Measurements from ENCODE around the gene THSD7B. TPM values are rescaled to one million over a fixed set of nuclear protein-coding genes. Genes with fewer than 3 reads are reported as not detected.

THSD7B gene
- total and polyA plus RNA-seq, 2 experiments from 2014 or later: 0.86 to 3.8 TPM

- peaks cover 1% of the 10 kb centered on the region for H3K27me3 Mint-ChIP-seq (ENCODE audit: insufficient read depth, low read depth, poor library complexity)
- no peak overlapping the region for H3K27ac Mint-ChIP-seq
- no peaks in the 10 kb centered on the region for H3K36me3 Mint-ChIP-seq (ENCODE audit: low read depth)
- Histone ChIP-seq H3F3A (replicated peaks; ENCODE audit: low read depth) (no peaks in the 10 kb centered on the region), H3K27ac (ENCODE audit: low read depth) (no peak overlapping the region), H4K20me1 (replicated peaks; ENCODE audit: insufficient read depth) (no peaks in the 10 kb centered on the region), H3K79me2 (replicated peaks; ENCODE audit: insufficient read depth) (no peaks in the 10 kb centered on the region), H3K36me3 (ENCODE audit: insufficient read depth) (no peaks in the 10 kb centered on the region), H3K4me1 (ENCODE audit: insufficient read depth) (no peaks in the 10 kb centered on the region), H3K4me2 (no peak overlapping the region), H3K27me3 (ENCODE audit: insufficient read depth) (no peaks in the 10 kb centered on the region), H3K4me3 (no peak overlapping the region), H3K9me2 (ENCODE audit: insufficient read depth) (no peaks in the 10 kb centered on the region), H2AFZ (no peak overlapping the region)
- no peak overlapping the region for H3K4me3 Mint-ChIP-seq
- H3K9me3 Mint-ChIP-seq: peaks cover under 1% of the 10 kb centered on the region; the same call in 2 of the 3 replicates
- no peaks in the 10 kb centered on the region for H3K4me1 Mint-ChIP-seq
- ATAC-seq (no peak), DNase-seq (ENCODE audit: low spot score) (no peak)
- TF ChIP-seq STAT1 (IDR thresholded peaks at IDR 0.05; ENCODE audit: unreplicated experiment) (no peak), CTCF (conservative IDR thresholded peaks at IDR 0.05; ENCODE audit: low read depth in 2 of 2) (no peak), ZNF114 (CRISPR knock-in tag; IDR thresholded peaks at IDR 0.05) (no peak), ZNF331 (CRISPR knock-in tag; IDR thresholded peaks at IDR 0.05; ENCODE audit: low read depth) (no peak), ETS1 (IDR thresholded peaks at IDR 0.05) (no peak), POLR2AphosphoS5 (IDR thresholded peaks at IDR 0.05; ENCODE audit: low read depth) (no peak)
Measured at GRCh38 chr2:137405496-137405895, 640.2 kb downstream of the THSD7B start.

GRCh38 chr2:137411585-137411984 lies 646.2 kb downstream of the THSD7B start:
- H3K27ac Mint-ChIP-seq: no peak overlapping the region
- H3K4me2 ChIP-seq: no peak overlapping the region
- H3K9me3 Mint-ChIP-seq: no peaks in the 10 kb centered on the region
- H2AFZ ChIP-seq: no peak overlapping the region
- no peaks in the 10 kb centered on the region for H3K79me2 ChIP-seq (replicated peaks; ENCODE audit: insufficient read depth)
- H3K9me2 ChIP-seq (ENCODE audit: insufficient read depth): no peaks in the 10 kb centered on the region
- no peak overlapping the region for H3K27ac ChIP-seq (ENCODE audit: low read depth)
- H3K4me3 Mint-ChIP-seq: no peak overlapping the region
- no peaks in the 10 kb centered on the region for H4K20me1 ChIP-seq (replicated peaks; ENCODE audit: insufficient read depth)
- no peaks in the 10 kb centered on the region for H3K27me3 ChIP-seq (ENCODE audit: insufficient read depth)
- H3F3A ChIP-seq (replicated peaks; ENCODE audit: low read depth): no peaks in the 10 kb centered on the region
- no peaks in the 10 kb centered on the region for H3K36me3 ChIP-seq (ENCODE audit: insufficient read depth)
- ATAC-seq (no peak), DNase-seq (ENCODE audit: low spot score) (no peak)
- no peaks in the 10 kb centered on the region for H3K4me1 Mint-ChIP-seq
- H3K4me1 ChIP-seq (ENCODE audit: insufficient read depth): no peaks in the 10 kb centered on the region
- no peak overlapping the region for H3K4me3 ChIP-seq
- H3K36me3 Mint-ChIP-seq (ENCODE audit: low read depth): no peaks in the 10 kb centered on the region
- H3K27me3 Mint-ChIP-seq (ENCODE audit: insufficient read depth, low read depth, poor library complexity): no peaks in the 10 kb centered on the region
- no peak for TF ChIP-seq JUNB (IDR thresholded peaks at IDR 0.05; ENCODE audit: unreplicated experiment)
- no peak for TF ChIP-seq CTCF (conservative IDR thresholded peaks at IDR 0.05; ENCODE audit: low read depth in 2 of 2)
- TF ChIP-seq ZNF331 (CRISPR knock-in tag; IDR thresholded peaks at IDR 0.05; ENCODE audit: low read depth): no peak
- no peak for TF ChIP-seq EZH2phosphoT487 (IDR thresholded peaks at IDR 0.05; ENCODE audit: unreplicated experiment)
- no peak for TF ChIP-seq POLR2AphosphoS5 (IDR thresholded peaks at IDR 0.05; ENCODE audit: low read depth)
- TF ChIP-seq CREB1 (CRISPR knock-in tag; IDR thresholded peaks at IDR 0.05; ENCODE audit: low read depth): no peak
- no peak for TF ChIP-seq EZH2 (IDR thresholded peaks at IDR 0.05; ENCODE audit: low read depth, unreplicated experiment)
- TF ChIP-seq REST (IDR thresholded peaks at IDR 0.05; ENCODE audit: unreplicated experiment): no peak
